ENCODE measurements around the gene SCAMP2.
"Not testable (repeated sequence)": the region's sequence is repeated elsewhere in the genome, so short reads cannot be mapped to it uniquely, and the experiment has no call there.

SCAMP2 gene, protein sequence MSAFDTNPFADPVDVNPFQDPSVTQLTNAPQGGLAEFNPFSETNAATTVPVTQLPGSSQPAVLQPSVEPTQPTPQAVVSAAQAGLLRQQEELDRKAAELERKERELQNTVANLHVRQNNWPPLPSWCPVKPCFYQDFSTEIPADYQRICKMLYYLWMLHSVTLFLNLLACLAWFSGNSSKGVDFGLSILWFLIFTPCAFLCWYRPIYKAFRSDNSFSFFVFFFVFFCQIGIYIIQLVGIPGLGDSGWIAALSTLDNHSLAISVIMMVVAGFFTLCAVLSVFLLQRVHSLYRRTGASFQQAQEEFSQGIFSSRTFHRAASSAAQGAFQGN

DNA sequence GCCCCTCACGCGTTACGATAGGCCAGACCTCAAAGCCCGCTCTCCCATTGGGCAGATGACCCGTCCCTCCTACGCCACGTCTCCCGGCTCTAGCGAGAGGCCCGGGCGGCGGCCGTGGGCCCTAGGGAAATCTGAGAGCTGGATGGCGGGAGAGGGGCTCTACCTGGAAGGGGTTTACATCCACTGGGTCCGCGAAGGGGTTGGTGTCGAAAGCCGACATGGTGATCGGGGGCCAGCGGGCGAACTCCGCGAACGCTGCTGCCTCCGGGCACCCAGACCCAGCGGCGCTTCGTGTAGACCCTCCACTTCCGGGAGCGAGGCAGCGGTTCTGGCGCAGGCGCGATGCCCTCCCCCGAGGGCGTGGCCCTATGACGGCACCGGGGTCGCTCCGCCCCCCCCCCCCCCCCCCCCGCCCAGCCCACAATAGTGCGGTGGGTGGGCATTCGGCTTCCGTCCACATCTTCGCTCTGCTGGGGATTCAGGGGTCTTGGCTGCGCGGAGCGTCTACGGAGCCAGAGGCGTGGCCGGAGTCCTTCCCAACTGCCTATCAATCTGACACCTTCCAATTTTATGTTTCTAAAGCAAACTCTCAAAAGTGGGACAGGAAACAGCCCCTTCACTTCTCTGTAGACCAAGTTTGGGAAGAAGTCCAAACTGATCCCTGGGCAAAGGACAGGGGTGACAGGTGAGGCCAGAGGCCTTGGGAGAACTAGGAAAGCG is at the start of gene SCAMP2:
TSS of gene SCAMP2 (minus strand) at position 330 of the 720 bp plus-strand sequence. CDS start at position 220, 110 bp downstream.
- DNase-seq (ENCODE audit: low read depth in 3 of 3), result peak; percentile 73 to 82 (median 82)

DNA sequence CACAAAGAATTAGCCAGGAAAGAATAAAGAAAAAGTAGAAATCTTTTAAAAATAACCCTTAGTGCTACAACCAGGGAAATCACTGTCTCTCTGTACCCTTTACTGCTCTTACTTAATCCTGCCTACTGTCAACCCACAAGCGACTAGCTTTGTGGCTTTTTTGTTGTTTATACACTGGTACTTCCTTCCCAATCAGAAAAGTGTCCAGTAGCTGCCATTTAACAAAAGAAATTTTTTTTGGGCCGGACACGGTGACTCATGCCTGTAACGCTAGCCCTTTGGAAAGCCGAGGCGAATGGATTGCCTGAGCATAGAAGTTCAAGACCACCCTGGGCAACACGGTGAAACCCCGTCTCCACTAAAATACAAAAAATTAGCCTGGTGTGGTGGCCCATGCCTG is 47.3 kb upstream of the SCAMP2 start:
- DNase-seq (ENCODE audit: low read depth in 3 of 3), result no peak

DNA sequence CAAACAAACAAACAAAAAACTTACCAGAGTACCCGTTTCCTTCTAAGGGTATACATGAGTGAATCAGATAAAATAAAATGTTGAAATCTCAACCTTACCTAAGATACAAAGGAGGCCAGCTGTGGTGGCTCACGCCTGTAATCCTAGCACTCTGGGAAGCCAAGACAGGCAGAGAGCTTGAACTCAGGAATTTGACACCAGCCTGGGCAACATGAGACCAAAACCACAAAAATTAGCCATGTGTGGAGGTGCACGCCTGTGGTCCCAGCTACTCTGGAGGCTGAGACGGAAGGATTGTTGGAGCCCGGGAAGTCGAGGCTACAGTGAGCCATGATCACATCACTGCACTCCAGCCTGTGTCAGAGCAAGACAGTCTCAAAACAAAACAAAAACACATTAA is 44.5 kb upstream of the SCAMP2 start:
- no peak for DNase-seq (ENCODE audit: low read depth in 3 of 3)

DNA sequence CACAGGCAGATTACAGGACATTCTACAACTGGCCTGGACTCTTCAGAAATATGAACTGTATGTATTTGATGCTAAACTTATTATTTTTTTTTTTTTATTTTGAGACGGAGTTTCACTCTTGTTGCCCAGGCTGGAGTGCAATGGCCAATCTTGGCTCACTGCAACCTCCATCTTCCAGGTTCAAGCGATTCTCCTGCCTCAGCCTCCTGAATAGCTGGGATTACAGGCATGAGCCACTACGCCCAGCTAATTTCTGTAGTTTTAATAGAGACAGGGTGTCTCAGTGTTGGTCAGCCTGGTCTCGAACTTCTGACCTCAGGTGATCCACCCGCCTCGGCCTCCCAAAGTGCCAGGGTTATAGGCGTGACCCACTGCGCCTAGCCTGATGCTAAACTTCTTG is 40.6 kb upstream of the SCAMP2 start:
- not testable (repeated sequence) for DNase-seq (ENCODE audit: low read depth in 3 of 3)

DNA sequence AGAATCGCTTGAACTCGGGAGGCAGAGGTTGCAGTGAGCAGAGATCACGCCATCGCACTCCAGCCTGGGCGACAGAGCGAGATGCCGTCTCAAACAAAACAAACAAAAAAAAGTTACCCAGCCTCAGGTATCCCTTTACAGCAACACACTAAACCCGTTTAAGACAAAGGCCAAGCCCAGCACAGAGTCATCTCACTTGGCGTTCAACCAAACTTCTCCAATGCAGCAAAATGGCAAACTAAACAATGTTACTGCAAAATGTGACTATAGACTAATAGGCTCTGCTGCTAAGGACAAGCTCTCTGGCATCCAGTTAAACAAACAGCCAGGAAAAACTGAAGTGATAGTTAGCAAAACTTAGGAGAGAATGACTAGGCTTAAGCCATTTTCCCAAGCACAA is 39.9 kb upstream of the SCAMP2 start:
- no peak for DNase-seq (ENCODE audit: low read depth in 3 of 3)

DNA sequence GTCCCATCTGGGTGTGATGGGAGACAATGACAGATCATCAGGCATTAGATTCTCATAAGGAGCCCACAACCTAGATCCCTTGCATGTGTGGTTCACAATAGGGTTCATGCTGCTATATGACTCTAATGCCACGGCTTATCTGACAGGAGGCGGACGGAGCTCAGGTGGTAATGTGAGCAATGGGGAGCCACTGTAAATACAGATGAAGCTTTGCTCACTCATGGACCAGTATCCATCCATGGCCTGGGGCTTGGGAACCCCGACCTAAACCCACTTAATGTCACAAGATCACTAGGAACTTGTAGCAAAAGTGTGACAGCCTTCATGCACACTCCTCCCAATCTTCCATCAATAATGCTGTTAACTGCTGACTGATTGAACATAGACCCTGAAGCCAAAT is 35.5 kb upstream of the SCAMP2 start:
- DNase-seq (ENCODE audit: low read depth in 3 of 3), result no peak

DNA sequence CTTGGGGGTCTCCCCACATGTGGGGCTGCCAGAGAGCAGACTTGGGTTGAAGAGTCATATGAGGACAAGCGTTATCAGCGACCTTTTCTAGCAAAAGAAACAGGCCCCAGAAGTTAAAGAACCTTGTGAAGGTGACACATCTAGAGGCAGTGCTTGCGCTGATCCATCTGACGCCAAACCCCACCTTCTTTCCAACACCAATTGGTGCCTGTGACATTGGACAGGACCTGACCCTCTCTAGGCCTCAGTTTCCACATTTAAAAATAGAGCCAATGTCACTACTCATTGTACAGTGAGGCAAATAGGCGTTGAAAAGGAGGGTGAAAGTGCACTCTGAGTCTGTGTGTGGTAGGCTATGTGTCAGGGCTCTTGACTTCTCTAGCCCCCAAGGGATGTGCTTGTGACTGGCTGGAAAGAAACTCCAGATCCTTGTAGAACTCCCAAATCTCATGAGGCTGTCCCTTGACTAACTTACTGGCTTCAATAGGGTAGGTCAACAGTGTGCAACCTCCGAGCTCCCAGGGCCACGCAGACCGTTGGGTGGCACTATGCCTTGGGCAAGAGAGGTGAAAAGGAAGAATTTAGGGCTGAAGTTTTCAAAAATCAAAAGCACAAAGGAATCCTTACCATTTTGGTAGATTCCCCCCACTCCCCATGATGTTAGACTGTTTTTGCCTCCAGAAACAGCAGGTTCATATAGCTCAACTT is 34.2 kb upstream of the SCAMP2 start:
- DNase-seq (ENCODE audit: low read depth in 3 of 3), result no peak

DNA sequence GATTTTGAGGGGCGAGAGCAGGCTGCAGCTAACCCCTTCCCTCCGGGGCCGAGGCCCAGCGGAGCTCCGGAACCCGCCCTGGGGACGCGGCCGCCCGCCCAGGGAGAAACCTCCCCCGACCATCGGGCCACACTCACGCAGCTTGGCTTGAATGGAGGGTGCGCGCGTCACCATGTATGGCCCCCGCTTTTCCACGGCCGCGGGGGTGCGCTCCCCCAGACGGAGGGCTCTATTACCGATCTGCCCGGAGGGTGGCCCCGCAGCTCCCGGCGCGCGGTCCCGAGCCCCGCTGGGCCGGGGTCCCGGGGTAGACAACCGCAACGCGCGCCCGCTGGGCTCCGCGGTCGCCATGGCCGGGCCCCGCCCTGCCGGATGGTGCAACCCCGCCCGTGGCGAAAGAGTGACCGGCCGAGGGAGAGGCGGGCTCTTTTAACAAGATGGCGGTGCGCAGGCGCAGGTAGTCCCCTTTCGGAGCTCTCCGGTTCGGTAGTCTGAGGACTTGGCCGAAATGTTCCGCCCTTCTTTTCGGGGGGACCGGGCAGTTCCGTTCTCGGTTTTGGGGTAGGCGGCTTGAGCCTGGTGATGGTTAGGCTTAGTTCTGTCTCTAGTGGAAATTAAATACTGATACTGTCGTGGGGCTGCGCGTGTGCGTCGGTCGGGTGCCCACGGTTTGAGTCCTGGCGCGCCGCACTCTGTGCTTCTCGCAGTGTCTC is 33.4 kb upstream of the SCAMP2 start, which contains the start of gene FAM219B:
TSS of gene FAM219B (minus strand) at position 402 of the 713 bp plus-strand sequence. CDS start at position 351, 51 bp downstream.
- peak; percentile 52 to 65 (median 56) for DNase-seq (ENCODE audit: low read depth in 3 of 3)

DNA sequence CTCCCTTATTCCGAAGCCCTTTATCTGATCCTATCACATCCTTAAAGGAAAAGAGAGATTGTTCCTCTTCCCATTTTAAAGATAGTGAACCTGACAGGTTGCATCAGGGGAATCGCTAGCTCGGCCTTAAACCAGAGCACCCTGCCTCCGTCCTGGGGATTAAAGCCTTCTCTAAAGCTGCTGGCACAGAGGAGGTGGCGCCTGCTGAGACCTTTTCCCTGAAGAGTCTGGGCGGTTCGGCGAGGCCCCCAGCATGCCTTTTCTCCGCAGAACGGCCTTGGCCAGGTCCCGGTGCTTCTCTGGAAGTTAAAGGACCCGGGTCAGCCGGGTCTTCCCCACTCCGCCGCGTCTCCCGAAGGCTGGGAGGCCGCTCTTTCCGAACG is 32.9 kb upstream of the SCAMP2 start:
- peak in 1 of 3 experiments; percentile 28 for DNase-seq (ENCODE audit: low read depth in 3 of 3)

DNA sequence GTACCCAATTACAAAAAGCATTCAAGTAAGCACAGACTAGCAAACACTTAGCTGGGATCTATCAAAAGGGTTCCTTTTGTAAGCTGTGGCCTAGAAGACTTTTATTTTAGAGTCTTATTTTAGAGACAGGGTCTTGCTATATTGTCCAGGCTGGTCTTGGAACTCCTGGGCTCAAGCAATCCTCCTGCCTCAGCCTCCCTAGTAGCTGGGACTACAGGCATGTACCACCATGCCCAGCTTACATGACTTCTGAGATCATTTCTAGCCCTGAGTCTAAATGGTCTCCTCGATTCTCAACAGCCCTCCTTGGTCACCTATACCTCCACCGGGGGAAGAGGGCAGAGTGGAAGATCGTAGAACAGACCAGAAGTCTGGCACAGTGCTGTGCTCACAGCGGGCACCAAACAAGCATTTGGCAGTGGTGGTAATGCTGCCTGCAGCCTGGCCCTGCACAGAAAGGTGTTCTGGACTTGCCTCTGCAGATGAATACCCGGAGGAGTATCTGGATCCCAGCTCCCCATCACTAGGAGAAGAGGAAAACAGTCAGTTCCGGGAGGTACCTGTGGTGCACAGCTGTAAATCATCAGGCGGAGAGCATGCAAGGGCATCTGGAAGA is 31.1 kb upstream of the SCAMP2 start:
- no peak for DNase-seq (ENCODE audit: low read depth in 3 of 3)

DNA sequence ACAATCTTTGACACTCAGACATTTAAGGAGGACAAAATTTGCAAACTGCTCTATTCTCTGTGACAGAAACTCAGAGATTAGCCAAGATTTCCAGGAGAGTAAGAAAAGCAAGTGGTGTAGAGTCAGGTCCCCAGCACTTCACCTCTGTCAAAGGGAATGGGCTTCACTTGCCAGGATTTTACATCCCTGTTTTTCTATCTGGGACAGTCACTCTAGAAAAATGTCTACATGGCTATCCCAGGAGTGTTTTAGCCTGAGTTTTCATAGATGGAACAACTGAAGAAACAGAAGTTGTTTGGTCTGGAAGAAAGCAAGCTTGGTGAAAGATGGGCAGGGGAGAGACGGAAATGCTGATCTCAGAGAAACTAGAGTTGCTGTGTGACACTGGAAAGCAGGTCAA is 30.5 kb upstream of the SCAMP2 start:
- DNase-seq (ENCODE audit: low read depth in 3 of 3), result no peak

DNA sequence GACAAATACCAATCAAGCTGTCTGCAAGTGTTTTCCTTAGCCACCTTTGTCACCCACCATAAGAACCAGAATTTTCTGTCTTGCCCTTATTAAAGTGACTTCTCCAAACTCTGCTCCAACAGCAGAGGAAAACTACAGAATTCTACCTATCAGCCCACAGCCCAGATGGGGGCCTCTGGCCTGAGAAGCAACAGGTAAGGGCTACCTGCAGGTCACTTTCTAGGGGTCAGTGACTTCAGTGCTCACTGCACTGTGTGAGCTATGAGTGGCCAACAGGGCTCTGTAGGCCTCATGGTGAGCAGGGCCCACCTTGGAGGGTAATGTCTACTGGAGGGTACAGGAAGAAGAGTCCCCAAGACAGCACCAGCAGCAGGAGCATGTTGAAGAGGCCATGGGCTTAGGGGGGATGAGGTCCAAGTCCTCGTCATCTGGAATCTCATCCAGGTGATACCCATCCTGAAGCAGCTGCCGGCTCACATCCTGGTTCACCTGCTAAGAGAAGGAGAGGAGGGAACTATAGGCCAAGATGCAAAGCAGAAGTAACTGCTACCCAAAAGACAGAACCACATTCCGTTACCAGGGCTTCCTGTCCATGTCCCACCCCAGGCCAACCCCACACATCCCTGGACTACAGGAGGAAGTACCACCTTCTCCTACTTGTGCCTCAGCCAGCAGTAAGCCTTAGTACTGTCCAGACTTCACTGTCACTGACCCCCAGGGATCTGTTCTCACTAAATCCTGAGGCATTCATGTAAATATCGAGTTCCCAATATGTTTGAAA is 29.3 kb upstream of the SCAMP2 start:
- no peak for DNase-seq (ENCODE audit: low read depth in 3 of 3)

DNA sequence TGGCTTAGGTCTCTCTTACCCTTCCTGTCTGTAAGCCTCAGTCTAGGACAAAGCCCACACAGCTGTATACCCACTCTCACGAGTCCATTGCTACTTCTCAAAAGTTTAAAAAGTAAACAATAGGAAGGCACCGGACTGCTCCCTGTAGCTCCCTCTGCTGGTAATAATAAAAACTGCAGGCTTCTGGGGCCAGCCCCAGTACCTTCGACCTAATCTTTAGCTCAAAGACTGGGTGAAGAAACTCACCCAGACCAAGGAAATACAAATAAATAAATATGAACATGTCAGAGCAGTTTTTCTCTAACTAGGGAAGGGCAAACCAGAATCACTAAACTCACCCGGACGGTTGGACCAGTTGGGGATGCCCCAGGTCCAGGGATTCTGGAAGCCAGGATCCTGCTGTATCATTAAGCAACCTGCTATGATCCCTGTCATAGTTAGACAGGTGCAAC is 28.5 kb upstream of the SCAMP2 start:
- DNase-seq (ENCODE audit: low read depth in 3 of 3), result peak; percentile 29 to 45 (median 38)

DNA sequence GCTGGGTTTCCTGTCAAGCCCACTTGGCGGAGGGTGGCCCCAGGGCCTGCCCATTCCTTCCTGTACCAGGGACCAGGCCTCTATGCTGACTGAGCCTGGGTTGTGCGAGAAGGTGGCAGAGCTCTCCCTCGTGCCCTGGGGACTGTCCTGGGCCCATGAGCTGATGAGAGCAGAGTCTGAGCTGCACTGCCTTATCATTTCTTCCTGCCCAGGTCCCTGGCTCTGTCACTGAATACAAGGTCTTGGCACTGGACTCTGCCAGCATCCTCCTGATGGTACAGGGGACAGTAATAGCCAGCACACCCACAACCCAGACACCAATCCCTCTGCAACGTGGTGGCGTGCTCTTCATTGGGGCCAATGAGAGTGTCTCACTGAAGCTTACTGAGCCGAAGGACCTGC is 24.1 kb upstream of the SCAMP2 start:
- no peak for DNase-seq (ENCODE audit: low read depth in 3 of 3)

DNA sequence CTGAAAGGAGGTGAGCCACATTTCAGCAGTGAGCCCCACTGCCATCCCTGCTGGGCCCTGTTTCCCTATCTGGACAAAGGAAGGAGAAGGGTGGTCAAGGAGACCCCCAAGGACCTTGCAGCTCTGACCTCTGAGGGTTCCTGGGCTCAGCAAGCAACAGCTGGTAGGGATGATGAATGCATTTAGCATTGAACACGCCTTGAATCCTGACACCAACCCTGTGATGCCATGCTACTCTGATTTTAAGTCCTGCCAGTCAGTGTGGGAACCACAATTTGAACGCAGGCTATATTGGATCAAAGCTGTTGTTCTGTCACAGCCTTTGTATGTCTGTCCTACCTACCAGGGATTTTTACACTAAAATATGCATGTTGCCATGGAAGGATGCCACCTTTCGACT is 23.2 kb upstream of the SCAMP2 start:
- DNase-seq (ENCODE audit: low read depth in 3 of 3), result no peak

DNA sequence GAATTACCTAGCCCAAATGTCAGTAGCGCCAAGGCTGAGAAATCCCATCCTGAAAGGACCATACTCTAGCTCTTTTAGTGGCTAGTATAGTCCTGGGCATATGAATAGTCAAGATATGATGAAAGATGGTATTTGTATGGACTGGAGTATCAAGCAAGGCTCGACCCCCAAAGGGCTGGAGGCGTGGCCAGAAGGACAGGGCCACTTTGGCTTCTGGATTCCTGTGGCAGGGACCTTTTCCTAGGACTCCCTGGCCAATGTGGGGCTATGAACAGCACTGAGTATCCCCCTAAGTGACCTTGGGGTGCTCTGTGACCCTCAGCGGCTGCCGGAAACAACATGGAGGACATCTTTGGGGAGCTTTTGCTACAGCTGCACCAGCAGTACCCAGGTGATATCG is 22.7 kb upstream of the SCAMP2 start:
- no peak for DNase-seq (ENCODE audit: low read depth in 3 of 3)

DNA sequence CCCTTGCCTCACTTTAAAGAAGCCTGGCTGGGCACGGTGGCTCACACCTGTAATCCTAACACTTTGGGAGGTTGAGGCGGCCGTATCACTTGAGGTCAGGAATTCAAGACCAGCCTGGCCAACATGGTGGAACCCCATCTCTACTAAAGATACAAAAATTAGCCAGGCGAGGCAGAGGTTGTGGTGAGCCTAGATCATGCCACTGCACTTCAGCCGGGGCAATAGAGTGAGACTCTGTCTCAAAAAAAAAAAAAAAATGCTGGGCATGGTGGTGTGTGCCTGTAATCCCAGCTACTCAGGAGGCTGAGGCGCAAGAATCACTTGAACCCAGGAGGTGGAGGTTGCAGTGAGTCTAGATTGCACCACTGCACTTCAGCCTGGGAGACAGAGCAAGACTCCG is 21.2 kb upstream of the SCAMP2 start:
- DNase-seq (ENCODE audit: low read depth in 3 of 3), result not testable (repeated sequence)

DNA sequence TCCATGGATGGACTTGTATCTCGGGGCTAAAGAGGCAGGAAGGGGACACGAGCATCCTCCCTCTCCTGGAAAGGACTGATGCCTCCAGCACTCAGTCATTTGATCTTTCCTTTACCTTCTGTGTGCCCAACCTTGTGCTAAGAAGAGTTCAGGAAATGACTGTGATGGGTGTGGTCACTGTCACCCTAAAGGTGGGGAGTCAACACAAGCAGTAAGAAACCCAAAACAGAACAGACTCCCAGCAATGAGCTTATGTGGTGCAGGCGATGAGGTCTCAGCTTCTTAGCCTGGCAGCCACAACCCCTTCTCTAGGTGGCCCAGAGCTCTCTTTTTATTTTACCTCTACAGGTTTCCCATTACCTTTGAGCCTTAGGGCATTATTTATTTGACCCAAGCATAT is 20.5 kb upstream of the SCAMP2 start:
- DNase-seq (ENCODE audit: low read depth in 3 of 3), result no peak

DNA sequence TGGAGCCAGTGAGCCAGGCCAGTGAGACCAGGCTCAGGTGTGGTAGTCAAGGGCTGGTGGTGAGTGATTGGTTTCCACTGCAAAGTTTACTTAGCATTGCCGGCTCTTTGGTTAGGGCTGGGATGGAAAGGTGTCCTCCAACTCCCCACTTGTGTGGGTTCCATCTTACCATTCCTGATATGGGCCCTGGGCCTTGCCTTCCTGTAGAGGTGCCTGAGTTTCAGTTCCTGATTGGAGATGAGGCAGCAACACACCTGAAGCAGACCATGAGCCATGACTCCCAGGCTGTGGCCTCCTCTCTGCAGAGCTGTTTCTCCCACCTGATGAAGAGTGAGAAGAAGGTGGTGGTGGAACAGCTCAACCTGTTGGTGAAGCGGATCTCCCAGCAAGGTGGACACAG is 19.8 kb upstream of the SCAMP2 start:
- no peak for DNase-seq (ENCODE audit: low read depth in 3 of 3)

DNA sequence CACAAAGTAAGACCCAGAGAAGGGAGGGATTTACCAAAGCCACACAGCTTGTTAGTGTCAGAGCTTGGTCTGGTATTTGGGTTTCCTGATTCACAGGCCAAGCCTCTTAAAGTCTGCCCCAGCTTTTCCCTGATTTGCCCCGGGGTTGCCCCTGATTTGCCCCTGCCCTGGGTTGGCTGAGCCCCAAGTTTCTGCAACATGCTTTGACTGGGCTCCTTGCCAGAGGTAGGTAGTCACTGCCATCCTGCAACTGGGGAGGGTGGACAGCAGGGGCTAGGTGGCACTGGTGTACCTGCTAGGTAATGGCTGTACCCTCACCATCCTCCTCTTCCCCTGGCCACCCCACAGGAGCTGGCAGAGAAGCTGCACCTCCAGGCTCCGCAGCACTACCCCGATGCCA is 19.1 kb upstream of the SCAMP2 start:
- DNase-seq (ENCODE audit: low read depth in 3 of 3), result no peak

DNA sequence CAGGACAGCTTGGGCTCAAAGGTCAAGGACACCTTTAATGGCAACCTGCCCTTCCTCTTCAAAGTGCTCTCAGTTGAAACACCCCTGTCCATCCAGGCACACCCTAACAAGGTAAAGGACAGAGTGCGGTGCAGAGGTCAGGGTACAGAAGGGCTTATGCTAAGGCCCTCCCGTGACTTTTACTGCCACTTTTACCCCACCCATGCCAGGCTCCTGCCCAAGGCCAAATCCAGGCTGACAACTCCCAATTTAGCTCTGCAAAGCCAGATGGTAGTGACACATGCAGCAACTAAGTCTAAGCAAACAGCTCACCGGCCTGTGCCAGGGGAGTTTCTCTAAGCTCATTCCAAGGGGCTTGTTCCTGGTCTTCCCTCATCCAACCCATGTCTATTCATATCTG is 18.3 kb upstream of the SCAMP2 start:
- DNase-seq (ENCODE audit: low read depth in 3 of 3), result no peak
